HepG2 (cell line): ENCODE data around the gene MARK2. TPM values are rescaled to one million over a fixed set of nuclear protein-coding genes. Genes with fewer than 3 reads are reported as not detected.

Experiments
- BHLHE40 ChIP-seq: IDR thresholded peaks from 2 replicates; pipeline ENCODE4 v1.6.1; 2011; ENCODE audit warnings: low read length, improper control_type of control experiment
- KDM5B ChIP-seq: sonication (generic); formaldehyde crosslinking; IDR thresholded peaks from 2 replicates; pipeline ENCODE4 v1.4.0; 2020; ENCODE audit warnings: missing genetic modification reagents, mild to moderate bottlenecking, borderline replicate concordance
- KMT2A ChIP-seq: sonication (generic); formaldehyde crosslinking; IDR thresholded peaks from 2 replicates; pipeline ENCODE4 v1.4.0; 2020; ENCODE audit warnings: missing genetic modification reagents
- MXD3 ChIP-seq: IDR thresholded peaks from 2 replicates; pipeline ENCODE4 v1.6.1; 2016; ENCODE audit warnings: mild to moderate bottlenecking, missing biosample characterization, missing genetic modification reagents
- NCOR1 ChIP-seq: fragments of 200-600 bp; sonication (generic); IDR thresholded peaks from 2 replicates; pipeline ENCODE4 v1.7.0; 2017; ENCODE audit warnings: antibody characterized with exemption, low read length, borderline replicate concordance
- NRL ChIP-seq: sonication (generic); formaldehyde crosslinking; IDR thresholded peaks from 2 replicates; pipeline ENCODE4 v1.5.0; 2020; ENCODE audit warnings: missing genetic modification reagents, mild to moderate bottlenecking, moderate library complexity, borderline replicate concordance
- PCBP2 ChIP-seq: fragments of 200-400 bp; formaldehyde crosslinking; optimal IDR thresholded peaks from 2 replicates; pipeline ENCODE3; 2018; ENCODE audit warnings: low read length, low read depth; ENCODE audit not compliant: poor library complexity, severe bottlenecking
- RARG ChIP-seq: sonication (generic); formaldehyde crosslinking; IDR thresholded peaks from 2 replicates; pipeline ENCODE4 v1.4.0; 2020; ENCODE audit warnings: low read depth, mild to moderate bottlenecking, missing genetic modification reagents
- RFXANK ChIP-seq: IDR thresholded peaks from 2 replicates; pipeline ENCODE4 v1.6.1; 2016
- TP53 ChIP-seq: sonication (generic); formaldehyde crosslinking; conservative IDR thresholded peaks from 2 replicates; pipeline ENCODE4 v1.4.0; 2020; ENCODE audit warnings: missing genetic modification reagents
- ZKSCAN8 ChIP-seq: IDR thresholded peaks from 2 replicates; pipeline ENCODE4 v1.6.1; 2016; ENCODE audit warnings: borderline replicate concordance, missing genetic modification reagents, missing compliant biosample characterization
- ZMAT5 ChIP-seq: sonication (generic); formaldehyde crosslinking; IDR thresholded peaks from 2 replicates; pipeline ENCODE4 v1.5.0; 2020; ENCODE audit warnings: mild to moderate bottlenecking, low read depth, missing genetic modification reagents, borderline replicate concordance
- ZNF20 ChIP-seq: sonication (generic); formaldehyde crosslinking; IDR thresholded peaks from 2 replicates; pipeline ENCODE4 v1.4.0; 2020; ENCODE audit warnings: mild to moderate bottlenecking, moderate library complexity, missing genetic modification reagents
- ZNF280B ChIP-seq: sonication (generic); formaldehyde crosslinking; IDR thresholded peaks from 2 replicates; pipeline ENCODE4 v1.5.0; 2020; ENCODE audit warnings: missing genetic modification reagents, mild to moderate bottlenecking, borderline replicate concordance
- ZNF431 ChIP-seq: sonication (generic); formaldehyde crosslinking; IDR thresholded peaks from 2 replicates; pipeline ENCODE4 v1.9.0; 2022; ENCODE audit warnings: missing genetic modification reagents, low read depth, mild to moderate bottlenecking, borderline replicate concordance
- ZNF484 ChIP-seq: sonication (generic); formaldehyde crosslinking; IDR thresholded peaks from 2 replicates; pipeline ENCODE4 v1.5.1; 2020; ENCODE audit warnings: mild to moderate bottlenecking, low read depth, missing genetic modification reagents, borderline replicate concordance
- ZNF513 ChIP-seq: sonication (generic); formaldehyde crosslinking; conservative IDR thresholded peaks from 2 replicates; pipeline ENCODE4 v1.5.0; 2020; ENCODE audit warnings: missing genetic modification reagents
- ZNF574 ChIP-seq: sonication (generic); formaldehyde crosslinking; IDR thresholded peaks from 2 replicates; pipeline ENCODE4 v1.4.0; 2020; ENCODE audit warnings: missing genetic modification reagents
- ZNF691 ChIP-seq: sonication (generic); formaldehyde crosslinking; IDR thresholded peaks from 2 replicates; pipeline ENCODE4 v1.4.0; 2020; ENCODE audit warnings: missing genetic modification reagents, low read depth, mild to moderate bottlenecking, borderline replicate concordance
- ZNF841 ChIP-seq: sonication (generic); formaldehyde crosslinking; IDR thresholded peaks from 2 replicates; pipeline ENCODE4 v1.8.1; 2023; ENCODE audit warnings: missing genetic modification reagents, borderline replicate concordance
- ZSCAN31 ChIP-seq: sonication (generic); formaldehyde crosslinking; IDR thresholded peaks from 2 replicates; pipeline ENCODE4 v1.5.0; 2020; ENCODE audit warnings: low read depth, mild to moderate bottlenecking, missing genetic modification reagents
- polyA plus RNA-seq, 8 experiments: library from polyadenylated mRNA; depleted of rRNA in 3 of 8; stranded (reverse) in 7 of 8; unstranded in 1 of 8; fragments of >200 nt; fragmentation: Illumina TruSeq in 4 of 8; extraction: Trizol in 4 of 8; gene quantifications; 2 replicates each; pipeline versions ENCODE4 v1.2.1 to v1.2.3, GENCODE V29; 2011 to 2016; ENCODE audit warnings: low read depth in 4 of 8, missing spikeins in 1 of 8, mixed read lengths in 1 of 8; ENCODE audit not compliant: insufficient read depth in 1 of 8
- total RNA-seq, 5 experiments: library from RNA; depleted of rRNA; stranded (reverse); fragments of >200 nt; fragmentation: Illumina TruSeq; extraction: Trizol; gene quantifications; 2 replicates each; pipeline ENCODE4 v1.2.3, GENCODE V29; 2016; ENCODE audit warnings: low read depth in 1 of 5

MARK2 gene
- total and polyA plus RNA-seq, 2 of the 13 experiments (the other 11 are each of a cell fraction or from before 2014, with no cell fraction given), result 13.5 to 13.9 TPM

- TF ChIP-seq ZNF280B (peak; percentile 23; the same call in 1 of the 2 replicates), ZNF574 (CRISPR knock-in tag) (peak; percentile 53), BHLHE40 (peak; percentile 72), ZNF691 (CRISPR knock-in tag) (0 out of 2 replicates have a peak, but pooled peaks have one; percentile 29), ZNF484 (CRISPR knock-in tag) (no peak), ZNF841 (CRISPR knock-in tag) (0 out of 2 replicates have a peak, but pooled peaks have one; percentile 17), RARG (CRISPR knock-in tag) (no peak), ZNF431 (no peak), ZSCAN31 (CRISPR knock-in tag) (no peak), ZMAT5 (CRISPR knock-in tag) (no peak), TP53 (CRISPR knock-in tag) (no peak), ZNF513 (no peak), ZNF20 (CRISPR knock-in tag) (no peak), RFXANK (no peak), NCOR1 (no peak), NRL (CRISPR knock-in tag) (peak; percentile 33; the same call in 1 of the 2 replicates), ZKSCAN8 (no peak), MXD3 (CRISPR knock-in tag) (0 out of 2 replicates have a peak, but pooled peaks have one; percentile 28), PCBP2 (no peak), KMT2A (CRISPR knock-in tag) (no peak), KDM5B (CRISPR knock-in tag) (no peak)
Measured at GRCh38 chr11:63917692-63918506, 79.0 kb downstream of the MARK2 start (continued).
